ENCODE data around the gene NEB.
A peak's percentile ranks its signal among the peaks of the same experiment; 100 is the strongest.

Gene NEB

DNA sequence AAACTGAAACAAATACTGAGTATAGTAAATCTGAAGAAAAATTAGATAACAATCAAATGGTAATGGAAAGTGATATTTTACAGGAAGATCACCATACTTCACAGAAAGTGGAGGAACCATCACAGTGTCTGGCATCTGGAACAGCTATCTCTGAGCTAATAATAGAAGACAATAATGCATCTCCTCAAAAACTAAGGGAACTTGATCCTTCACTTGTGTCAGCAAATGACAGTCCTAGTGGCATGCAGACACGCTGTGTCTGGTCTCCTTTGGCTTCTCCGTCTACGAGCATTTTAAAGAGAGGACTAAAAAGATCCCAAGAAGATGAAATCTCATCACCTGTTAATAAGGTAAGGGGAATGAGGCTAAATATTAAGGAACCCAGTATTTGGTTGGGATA is 268.5 kb downstream of the NEB start:
- no peak for ATAC-seq

DNA sequence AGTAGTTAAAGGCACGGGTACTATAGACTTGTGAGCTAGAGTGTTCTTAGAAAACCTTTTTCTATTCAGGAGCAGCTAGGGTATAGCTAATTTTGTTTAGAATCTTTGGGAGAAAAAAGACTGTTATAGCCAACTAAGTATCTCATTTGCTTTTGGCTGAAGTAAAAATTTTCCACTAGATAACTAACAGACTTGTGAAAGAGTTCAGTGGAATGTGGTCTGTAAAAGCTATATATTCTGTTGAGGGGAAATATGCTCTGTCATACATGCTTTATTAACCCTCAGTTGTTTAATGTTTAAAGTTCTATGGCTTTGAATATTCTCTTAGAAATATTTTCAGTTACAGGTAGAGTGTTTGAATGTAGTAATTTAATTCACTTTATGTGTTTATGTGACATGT is 274.9 kb downstream of the NEB start:
- no peak for ATAC-seq

DNA sequence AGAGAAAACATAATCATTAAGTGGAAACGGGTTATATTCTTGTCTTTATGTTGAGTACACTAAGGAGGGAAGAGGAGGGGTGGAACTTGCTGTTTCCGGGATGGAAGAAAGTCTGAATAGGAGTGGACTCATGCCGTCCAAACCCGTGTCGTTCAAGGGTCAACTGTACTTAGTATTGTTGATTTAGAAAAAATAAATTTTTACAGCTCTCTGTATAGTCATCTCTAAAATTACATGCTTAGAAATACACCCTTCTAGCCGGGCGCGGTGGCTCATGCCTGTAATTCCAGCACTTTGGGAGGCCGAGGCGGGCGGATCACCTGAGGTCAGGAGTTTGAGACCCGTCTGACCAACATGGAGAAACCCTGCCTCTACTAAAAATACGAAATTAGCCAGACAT is 295.1 kb downstream of the NEB start:
- ATAC-seq = no peak

DNA sequence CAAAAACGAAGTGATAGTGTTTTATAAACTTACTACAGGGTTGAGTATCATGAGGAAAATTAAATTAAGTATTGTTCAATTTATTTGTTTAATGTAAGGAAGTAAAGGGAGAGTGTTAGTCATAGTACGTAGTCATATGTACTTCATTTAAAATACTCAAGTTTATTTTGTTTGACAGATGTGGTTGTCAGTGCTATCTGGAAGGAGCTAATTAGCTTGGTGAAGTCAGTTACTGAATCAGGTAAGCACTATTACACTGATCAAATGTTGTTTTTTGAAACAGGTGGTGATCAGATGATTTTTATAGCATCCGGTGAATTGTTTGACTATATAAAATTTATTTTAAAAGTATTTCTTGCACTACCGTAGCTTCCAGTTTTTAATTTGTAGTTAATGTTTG is 295.8 kb downstream of the NEB start:
- ATAC-seq = no peak

DNA sequence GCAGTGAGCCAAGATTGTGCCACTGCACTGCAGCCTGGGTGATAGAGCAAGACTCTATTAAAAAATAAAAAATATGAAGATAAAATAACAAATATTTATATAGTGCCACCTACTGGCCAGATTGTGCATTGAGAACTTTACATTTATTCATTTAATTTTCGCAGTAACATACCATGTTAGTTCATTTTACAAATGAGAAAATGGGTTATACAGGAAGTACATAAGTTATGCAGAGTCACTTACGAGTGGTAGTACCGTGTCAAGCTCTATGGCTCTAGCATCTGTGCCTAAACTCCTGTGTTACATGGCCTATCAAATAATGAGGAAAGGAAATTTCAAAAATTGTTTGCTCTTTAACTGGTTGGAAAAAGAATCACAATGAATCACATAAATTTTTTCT is 296.6 kb downstream of the NEB start:
- peak; percentile 30 to 38 for ATAC-seq
